Ectodermal cell (in vitro differentiated cells): ENCODE data around the gene CALN1.
"Not testable (repeated sequence)": the region's sequence is repeated elsewhere in the genome, so short reads cannot be mapped to it uniquely, and the experiment has no call there.

Experiments used
- H3K27ac ChIP-seq: 2 replicates; pipeline ENCODE4 v1.7.0; 2013; ENCODE audit warnings: mild to moderate bottlenecking, low read depth, low read length; ENCODE audit not compliant: insufficient read depth, poor library complexity, severe bottlenecking
- H3K27me3 ChIP-seq: 2 replicates; pipeline ENCODE4 v1.7.0; 2013; ENCODE audit warnings: mild to moderate bottlenecking, low read length; ENCODE audit not compliant: insufficient read depth, control insufficient read depth, poor library complexity, severe bottlenecking
- H3K36me3 ChIP-seq: one replicate; pipeline ENCODE4 v1.7.0; 2013; ENCODE audit warnings: low read length; ENCODE audit not compliant: control insufficient read depth, insufficient read depth
- H3K4me1 ChIP-seq: one replicate; pipeline ENCODE4 v1.7.0; 2013; ENCODE audit warnings: low read length; ENCODE audit not compliant: control insufficient read depth, insufficient read depth
- H3K4me3 ChIP-seq: 2 replicates; pipeline ENCODE4 v1.7.0; 2013; ENCODE audit warnings: low read depth, low read length, control low read depth; ENCODE audit not compliant: insufficient read depth
- H3K9me3 ChIP-seq: 2 replicates; pipeline ENCODE4 v1.7.0; 2013; ENCODE audit warnings: mild to moderate bottlenecking, low read length, moderate library complexity; ENCODE audit not compliant: control insufficient read depth
- WGBS, 2 experiments: methylation state at CpG; one replicate each; pipeline ENCODE4 v1.1.7; 2013; ENCODE audit warnings: missing lambda C conversion rate in 2 of 2; 5-methylcytosine and 5-hydroxymethylcytosine counted together

CALN1 gene

GRCh38 chr7:71826141-71826540 is 586.0 kb downstream of the CALN1 start:
- Histone ChIP-seq H3K4me1 (no peaks in the 10 kb centered on the region), H3K9me3 (no peaks in the 10 kb centered on the region), H3K27me3 (no peaks in the 10 kb centered on the region), H3K36me3 (no peaks in the 10 kb centered on the region), H3K27ac (no peak overlapping the region), H3K4me3 (no peak overlapping the region)
- 91 to 93% methylated on average over 3 of the region's 3 CpGs for WGBS, 2 experiments

GRCh38 chr7:71824006-71824760 is 588.0 kb downstream of the CALN1 start:
- Histone ChIP-seq H3K27me3 (no peaks in the 10 kb centered on the region), H3K4me3 (no peak overlapping the region), H3K4me1 (no peaks in the 10 kb centered on the region), H3K36me3 (no peaks in the 10 kb centered on the region), H3K9me3 (no peaks in the 10 kb centered on the region), H3K27ac (peak overlapping the region; percentile 5)
- 64 to 66% methylated on average over 9 of the region's 9 CpGs for WGBS, 2 experiments

GRCh38 chr7:71822406-71822805 is 589.7 kb downstream of the CALN1 start:
- not testable (repeated sequence) for H3K4me3 ChIP-seq, H3K27ac ChIP-seq, H3K27me3 ChIP-seq, H3K4me1 ChIP-seq, H3K9me3 ChIP-seq, H3K36me3 ChIP-seq
- 90 to 98% methylated on average over 8 of the region's 8 CpGs for WGBS, 2 experiments

GRCh38 chr7:71817916-71818315 is 594.2 kb downstream of the CALN1 start:
- Histone ChIP-seq H3K36me3 (no peaks in the 10 kb centered on the region), H3K27me3 (no peaks in the 10 kb centered on the region), H3K9me3 (no peaks in the 10 kb centered on the region), H3K27ac (no peak overlapping the region), H3K4me3 (no peak overlapping the region), H3K4me1 (no peaks in the 10 kb centered on the region)
- WGBS, 2 experiments: 92 to 100% methylated on average over 1 of the region's 1 CpG

GRCh38 chr7:71808115-71808514 is 604.0 kb downstream of the CALN1 start:
- H3K36me3 ChIP-seq: no peaks in the 10 kb centered on the region
- no peaks in the 10 kb centered on the region for H3K4me1 ChIP-seq
- no peaks in the 10 kb centered on the region for H3K9me3 ChIP-seq
- no CpG with 5 or more reads among the region's 1 CpG for WGBS, 2 experiments
- no peak overlapping the region for H3K4me3 ChIP-seq
- no peak overlapping the region for H3K27ac ChIP-seq
- no peaks in the 10 kb centered on the region for H3K27me3 ChIP-seq

GRCh38 chr7:71804256-71804655 is 607.9 kb downstream of the CALN1 start:
- WGBS, 2 experiments: 82 to 96% methylated on average over 3 of the region's 3 CpGs
- H3K4me1 ChIP-seq: no peaks in the 10 kb centered on the region

GRCh38 chr7:71801976-71802375 is 610.2 kb downstream of the CALN1 start:
- Histone ChIP-seq H3K4me3 (no peak overlapping the region), H3K9me3 (no peaks in the 10 kb centered on the region), H3K36me3 (no peaks in the 10 kb centered on the region), H3K27me3 (no peaks in the 10 kb centered on the region), H3K27ac (no peak overlapping the region), H3K4me1 (no peaks in the 10 kb centered on the region)
- 89 to 91% methylated on average over 4 of the region's 4 CpGs for WGBS, 2 experiments

More at GRCh38 chr7:71804256-71804655, 607.9 kb downstream of the CALN1 start:
- Histone ChIP-seq H3K9me3 (no peaks in the 10 kb centered on the region), H3K27me3 (no peaks in the 10 kb centered on the region), H3K27ac (no peak overlapping the region), H3K4me3 (no peak overlapping the region), H3K36me3 (no peaks in the 10 kb centered on the region)

- Histone ChIP-seq H3K9me3 (no peaks in the 10 kb centered on the region), H3K4me3 (no peak overlapping the region), H3K4me1 (no peaks in the 10 kb centered on the region), H3K27me3 (no peaks in the 10 kb centered on the region), H3K36me3 (no peaks in the 10 kb centered on the region), H3K27ac (no peak overlapping the region)
- WGBS, 2 experiments: 94% methylated on average over 11 of the region's 11 CpGs
These were observed 611.8 kb downstream of the CALN1 start for GRCh38 chr7:71800321-71800720.

GRCh38 chr7:71795410-71795809 is 616.7 kb downstream of the CALN1 start:
- Histone ChIP-seq H3K9me3 (no peaks in the 10 kb centered on the region), H3K4me3 (no peak overlapping the region), H3K27me3 (no peaks in the 10 kb centered on the region), H3K4me1 (no peaks in the 10 kb centered on the region), H3K36me3 (no peaks in the 10 kb centered on the region), H3K27ac (no peak overlapping the region)
- 94 to 96% methylated on average over 10 of the region's 10 CpGs for WGBS, 2 experiments

GRCh38 chr7:71793251-71793650 is 618.9 kb downstream of the CALN1 start:
- 86 to 90% methylated on average over 5 of the region's 5 CpGs for WGBS, 2 experiments
- no peaks in the 10 kb centered on the region for H3K36me3 ChIP-seq
- no peak overlapping the region for H3K4me3 ChIP-seq
- no peaks in the 10 kb centered on the region for H3K27me3 ChIP-seq
- no peaks in the 10 kb centered on the region for H3K4me1 ChIP-seq
- no peaks in the 10 kb centered on the region for H3K9me3 ChIP-seq
- H3K27ac ChIP-seq: no peak overlapping the region
